HG03280 (cell line): ENCODE results near the gene ZNF79.

Experiments used
- ATAC-seq: cut with Tn5 transposase; IDR thresholded peaks from one replicate; pipeline ENCODE4 v1.9.1; 2021; ENCODE audit warnings: mild to moderate bottlenecking, moderate library complexity; ENCODE audit not compliant: unreplicated experiment

Gene ZNF79

GRCh38 chr9:127492616-127493015 lies 68.4 kb downstream of the ZNF79 start:
- no peak for ATAC-seq

- no peak for ATAC-seq
Measured at GRCh38 chr9:127493592-127494303, 69.6 kb downstream of the ZNF79 start.

GRCh38 chr9:127494304-127494702 lies 70.1 kb downstream of the ZNF79 start:
- no peak for ATAC-seq
